HG02798 (cell line): ENCODE data around the gene METTL16.
"Not testable (repeated sequence)": the region's sequence is repeated elsewhere in the genome, so short reads cannot be mapped to it uniquely, and the experiment has no call there.

Experiments used
- ATAC-seq: cut with Tn5 transposase; IDR thresholded peaks from one replicate; pipeline ENCODE4 v1.9.1; 2021; ENCODE audit warnings: mild to moderate bottlenecking; ENCODE audit not compliant: unreplicated experiment, poor library complexity

The METTL16 gene, protein sequence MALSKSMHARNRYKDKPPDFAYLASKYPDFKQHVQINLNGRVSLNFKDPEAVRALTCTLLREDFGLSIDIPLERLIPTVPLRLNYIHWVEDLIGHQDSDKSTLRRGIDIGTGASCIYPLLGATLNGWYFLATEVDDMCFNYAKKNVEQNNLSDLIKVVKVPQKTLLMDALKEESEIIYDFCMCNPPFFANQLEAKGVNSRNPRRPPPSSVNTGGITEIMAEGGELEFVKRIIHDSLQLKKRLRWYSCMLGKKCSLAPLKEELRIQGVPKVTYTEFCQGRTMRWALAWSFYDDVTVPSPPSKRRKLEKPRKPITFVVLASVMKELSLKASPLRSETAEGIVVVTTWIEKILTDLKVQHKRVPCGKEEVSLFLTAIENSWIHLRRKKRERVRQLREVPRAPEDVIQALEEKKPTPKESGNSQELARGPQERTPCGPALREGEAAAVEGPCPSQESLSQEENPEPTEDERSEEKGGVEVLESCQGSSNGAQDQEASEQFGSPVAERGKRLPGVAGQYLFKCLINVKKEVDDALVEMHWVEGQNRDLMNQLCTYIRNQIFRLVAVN

GRCh38 chr17:2511462-2512369, at the start of gene METTL16:
TSS of gene METTL16 (minus strand) at chr17:2511888. CDS start at chr17:2502331, 9,557 bp downstream.
- peak; percentile 96 for ATAC-seq

DNA sequence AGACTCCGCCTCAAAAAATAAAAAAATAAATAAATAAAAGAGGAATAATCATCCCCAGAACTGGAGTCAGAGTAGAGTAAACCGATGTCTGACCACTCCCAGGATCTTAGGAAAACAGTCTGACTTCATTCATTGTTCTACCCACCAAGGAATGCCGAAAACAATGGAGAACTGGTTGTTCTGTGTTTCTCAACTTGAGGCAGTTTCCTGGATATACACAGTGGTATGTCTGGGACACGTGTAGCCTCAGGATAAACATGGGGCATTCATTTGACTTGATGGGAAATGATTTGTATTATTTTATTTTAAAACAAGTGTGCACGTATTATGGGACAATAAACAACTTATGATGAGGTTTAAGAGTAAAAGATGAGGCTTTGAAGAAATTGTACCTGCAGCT, 49.0 kb upstream of the METTL16 start:
- ATAC-seq: no peak

- ATAC-seq: no peak
Measured at GRCh38 chr17:2551928-2552327, 40.2 kb upstream of the METTL16 start.

GRCh38 chr17:2551493-2551892, 39.8 kb upstream of the METTL16 start:
- ATAC-seq: no peak

GRCh38 chr17:2549392-2550211, 37.9 kb upstream of the METTL16 start:
- no peak for ATAC-seq

- not testable (repeated sequence) for ATAC-seq
Measured at GRCh38 chr17:2548026-2548425, 36.3 kb upstream of the METTL16 start.

DNA sequence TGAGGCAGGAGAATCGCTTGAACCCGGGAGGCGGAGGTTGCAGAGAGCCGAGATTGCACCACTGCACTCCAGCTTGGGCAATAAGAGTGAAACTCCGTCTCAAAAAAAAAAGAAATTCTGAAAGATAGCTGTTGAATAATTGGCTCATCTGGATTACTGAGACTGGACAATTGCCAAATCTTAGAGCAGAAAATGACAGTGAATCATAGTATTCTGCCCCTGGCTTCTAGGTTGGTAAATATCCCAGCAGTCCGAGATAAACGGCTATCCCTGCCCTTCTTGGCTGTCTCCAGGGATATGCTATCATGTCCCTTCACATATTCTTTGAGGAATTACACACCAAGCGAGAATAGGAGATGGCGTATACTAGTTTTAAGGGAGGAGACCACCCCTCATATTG, 35.5 kb upstream of the METTL16 start:
- ATAC-seq: no peak

- ATAC-seq: no peak
Measured at GRCh38 chr17:2545393-2545792, 33.7 kb upstream of the METTL16 start.

- ATAC-seq: no peak
Measured at GRCh38 chr17:2542456-2542855, 30.8 kb upstream of the METTL16 start.

DNA sequence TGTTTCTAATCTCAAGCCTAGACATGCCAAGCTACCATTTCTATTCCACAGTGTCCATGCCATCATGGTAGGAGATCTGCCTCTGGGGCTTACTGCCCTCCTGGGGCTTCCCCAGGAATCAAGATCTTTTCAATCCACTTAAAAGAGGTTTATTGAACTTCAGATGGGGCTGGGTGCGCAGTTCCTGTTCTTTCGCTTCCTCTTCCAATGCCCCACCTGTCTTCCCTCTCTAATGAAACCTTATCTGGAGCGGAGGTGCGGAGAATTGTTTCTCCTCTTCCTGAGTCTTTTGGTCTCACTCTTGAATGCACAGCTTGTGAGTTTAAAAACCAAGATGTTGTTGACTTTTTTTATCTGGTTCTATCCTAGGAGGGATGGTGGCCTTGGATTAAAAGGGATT, 30.4 kb upstream of the METTL16 start:
- ATAC-seq: no peak

DNA sequence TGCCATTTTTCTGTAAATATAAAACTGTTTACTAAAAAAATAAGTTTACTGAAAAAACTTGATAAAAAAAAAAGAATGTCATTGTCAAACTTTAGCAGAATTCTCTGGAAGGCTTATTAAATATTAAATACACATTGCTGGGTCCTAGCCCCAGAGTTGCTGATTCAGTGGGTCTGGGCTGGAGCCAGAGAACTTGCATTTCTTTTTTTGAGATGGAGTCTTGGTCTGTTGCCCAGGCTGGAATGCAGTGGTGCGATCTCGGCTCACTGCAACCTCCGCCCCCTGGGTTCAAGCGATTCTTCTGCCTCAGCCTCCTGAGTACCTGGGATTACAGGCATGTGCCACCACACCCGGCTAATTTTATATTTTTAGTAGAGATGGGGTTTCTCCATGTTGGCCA, 25.9 kb upstream of the METTL16 start:
- ATAC-seq: not testable (repeated sequence)

DNA sequence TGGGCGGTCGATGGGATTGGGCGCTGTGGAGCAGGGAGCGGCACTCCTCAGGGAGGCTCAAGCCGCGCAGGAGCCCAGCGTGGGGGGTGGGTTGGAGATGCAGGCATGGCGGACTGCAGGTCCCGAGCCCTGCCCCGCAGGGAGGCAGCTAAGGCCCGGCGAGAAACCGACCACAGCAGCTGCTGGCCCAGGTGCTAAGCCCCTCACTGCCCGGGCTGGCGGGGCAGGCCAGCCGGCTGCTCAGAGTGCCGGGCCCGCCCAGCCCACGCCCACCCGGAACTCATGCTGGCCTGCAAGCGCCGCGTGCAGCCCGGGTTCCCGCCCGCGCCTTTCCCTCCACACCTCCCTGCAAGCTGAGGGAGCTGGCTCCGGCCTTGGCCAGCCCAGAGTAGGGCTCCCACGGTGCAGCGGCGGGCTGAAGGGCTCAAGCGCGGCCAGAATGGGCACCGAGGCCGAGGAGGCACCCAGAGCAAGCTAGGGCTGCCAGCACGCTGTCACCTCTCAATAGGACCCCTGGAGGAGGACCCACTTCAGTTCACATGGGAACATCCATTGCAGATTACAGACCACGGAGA, 20.5 kb upstream of the METTL16 start:
- ATAC-seq: no peak

DNA sequence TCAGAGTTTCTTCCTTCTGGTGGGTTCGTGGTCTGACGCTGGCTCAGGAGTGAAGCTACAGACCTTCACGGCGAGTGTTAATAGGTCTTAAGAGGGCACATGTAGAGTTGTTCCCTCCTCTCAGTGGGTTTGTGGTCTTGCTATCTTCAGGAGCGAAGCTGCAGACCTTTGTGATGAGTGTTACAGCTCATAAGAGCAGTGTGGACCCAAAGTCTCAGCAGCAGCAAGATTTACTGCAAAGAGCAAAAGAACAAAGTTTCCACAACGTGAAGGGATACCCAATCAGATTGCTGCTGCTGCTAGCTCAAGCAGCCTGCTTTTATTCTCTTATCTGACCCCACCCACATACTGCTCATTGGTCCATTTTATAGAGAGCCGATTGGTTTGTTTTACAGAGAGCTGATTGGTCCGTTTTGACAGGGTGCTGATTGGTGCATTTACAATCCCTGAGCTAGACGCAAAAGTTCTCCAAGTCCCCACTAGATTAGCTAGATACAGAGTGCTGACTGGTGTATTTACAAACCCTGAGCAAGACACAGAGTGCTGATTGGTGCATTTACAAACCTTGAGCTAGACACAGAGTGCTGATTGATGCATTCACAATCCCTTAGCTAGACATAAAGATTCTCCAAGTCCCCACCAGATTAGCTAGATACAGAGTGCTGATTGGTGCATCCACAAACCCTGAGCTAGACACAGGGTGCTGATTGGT, 19.7 kb upstream of the METTL16 start:
- ATAC-seq: not testable (repeated sequence)

DNA sequence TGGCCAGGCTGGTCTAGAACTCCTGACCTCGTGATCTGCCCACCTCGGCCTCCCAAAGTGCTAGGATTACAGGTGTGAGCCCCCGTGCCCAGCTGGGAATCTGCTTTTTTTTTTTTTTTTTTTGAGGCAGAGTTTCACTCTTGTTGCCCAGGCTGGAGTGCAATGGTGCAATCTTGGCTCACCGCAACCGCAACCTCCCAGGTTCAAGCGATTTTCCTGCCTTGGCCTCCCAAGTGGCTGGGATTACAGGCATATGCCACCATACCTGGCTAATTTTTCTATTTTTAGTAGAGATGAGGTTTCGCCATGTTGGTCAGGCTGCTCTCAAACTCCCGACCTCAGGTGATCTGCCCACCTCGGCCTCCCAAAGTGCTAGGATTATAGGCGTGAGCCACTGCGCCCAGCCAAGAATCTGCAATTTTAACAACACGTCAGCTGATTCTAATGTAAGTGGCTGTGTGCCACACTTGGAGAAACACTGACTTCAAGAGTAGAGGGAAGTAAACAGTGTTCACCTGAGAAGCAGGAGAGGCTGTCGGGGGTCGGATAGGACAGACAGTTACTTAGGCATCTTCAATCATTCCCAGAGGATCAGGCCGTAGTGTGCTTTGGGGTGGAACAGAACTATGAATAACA, 10.2 kb upstream of the METTL16 start:
- ATAC-seq: not testable (repeated sequence)

- no peak for ATAC-seq
Measured at GRCh38 chr17:2521257-2521656, 9.6 kb upstream of the METTL16 start.

DNA sequence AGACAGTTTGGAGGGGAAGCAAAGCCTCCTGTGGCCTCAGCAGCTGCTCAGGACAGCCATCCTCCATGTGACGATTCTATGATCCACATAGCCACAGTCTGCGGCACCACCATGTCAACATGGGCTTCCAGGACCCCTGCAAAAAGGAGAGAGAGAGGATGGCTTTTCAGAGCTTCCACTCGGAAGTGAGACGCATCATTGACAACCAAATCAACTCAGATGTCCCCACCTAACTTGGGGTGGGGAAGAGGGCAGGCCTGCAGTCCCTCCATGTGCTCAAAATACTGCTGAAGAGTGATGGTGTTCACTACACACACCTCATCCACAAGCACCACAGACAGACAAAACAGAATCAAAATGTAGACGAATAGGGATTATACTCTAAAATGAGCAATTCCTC, 5.9 kb upstream of the METTL16 start:
- ATAC-seq: no peak

DNA sequence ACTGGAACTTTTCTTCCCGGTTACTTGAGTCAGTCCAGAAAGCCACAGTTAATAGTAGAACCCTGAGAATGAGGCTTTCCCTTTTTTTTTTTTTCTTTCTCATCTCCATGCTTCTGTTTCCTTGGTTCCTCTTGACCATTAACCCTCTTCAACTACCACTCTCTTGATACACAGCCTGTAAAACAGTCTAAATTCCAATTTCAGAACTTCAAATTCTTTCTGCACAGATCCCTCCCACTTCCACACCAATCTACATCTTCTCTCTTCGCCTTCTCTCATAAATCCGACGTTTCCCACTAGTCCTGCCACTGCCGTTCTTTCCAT, 588 bp downstream of the METTL16 start:
- no peak for ATAC-seq

GRCh38 chr17:2510559-2510958, 1.1 kb downstream of the METTL16 start:
- ATAC-seq: no peak

- ATAC-seq: no peak
Measured at GRCh38 chr17:2508035-2508434, 3.7 kb downstream of the METTL16 start.
